GM21737 (cell line): ENCODE data around the gene STX10.

ENCODE experiments used
- ATAC-seq: cut with Tn5 transposase; IDR thresholded peaks from one replicate; pipeline ENCODE4 v1.9.1; 2021; ENCODE audit warnings: mild to moderate bottlenecking, moderate library complexity; ENCODE audit not compliant: unreplicated experiment

Gene STX10

GRCh38 chr19:13121551-13122274, 28.5 kb downstream of the STX10 start:
- no peak for ATAC-seq

DNA sequence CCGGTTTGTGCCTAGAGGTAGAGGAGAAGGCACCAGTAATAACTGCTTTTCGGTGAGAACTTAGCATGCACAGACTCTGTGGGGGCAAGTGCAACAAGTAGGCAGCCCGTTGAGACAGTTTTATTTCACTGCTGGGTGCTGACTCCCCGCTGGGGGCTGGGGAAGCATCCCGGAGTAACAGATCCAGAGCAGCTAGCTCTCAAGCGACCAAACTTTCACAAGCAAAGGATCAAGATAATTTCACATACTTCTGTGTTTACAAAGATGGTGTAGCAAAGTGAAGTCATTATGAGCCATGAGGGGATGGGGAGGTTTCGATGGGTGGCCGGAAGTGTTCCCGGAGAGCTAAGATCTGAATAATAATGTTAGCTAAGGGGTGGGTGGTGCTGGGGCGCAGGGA, 29.4 kb downstream of the STX10 start:
- ATAC-seq: no peak

GRCh38 chr19:13120031-13120430, 30.1 kb downstream of the STX10 start:
- no peak for ATAC-seq

DNA sequence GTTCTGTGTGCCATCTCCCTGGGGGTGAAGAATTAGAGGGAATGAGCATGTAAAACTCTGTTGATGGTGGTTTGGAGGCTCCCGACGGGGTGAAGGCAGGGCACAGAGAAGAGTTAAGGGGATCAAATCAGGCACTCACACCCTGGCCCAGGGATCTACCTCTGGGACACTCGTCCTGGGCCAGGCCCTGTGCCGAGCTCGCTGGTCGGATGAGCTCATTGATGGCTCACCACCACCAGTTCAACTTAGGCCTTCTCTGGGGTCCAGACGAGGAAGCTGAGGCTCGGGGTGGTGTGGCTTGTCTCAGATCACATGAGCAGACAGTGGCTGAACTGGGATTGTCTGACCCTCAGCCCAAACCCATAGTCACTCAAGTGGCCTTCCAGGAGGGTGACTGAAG, 30.5 kb downstream of the STX10 start:
- no peak for ATAC-seq

DNA sequence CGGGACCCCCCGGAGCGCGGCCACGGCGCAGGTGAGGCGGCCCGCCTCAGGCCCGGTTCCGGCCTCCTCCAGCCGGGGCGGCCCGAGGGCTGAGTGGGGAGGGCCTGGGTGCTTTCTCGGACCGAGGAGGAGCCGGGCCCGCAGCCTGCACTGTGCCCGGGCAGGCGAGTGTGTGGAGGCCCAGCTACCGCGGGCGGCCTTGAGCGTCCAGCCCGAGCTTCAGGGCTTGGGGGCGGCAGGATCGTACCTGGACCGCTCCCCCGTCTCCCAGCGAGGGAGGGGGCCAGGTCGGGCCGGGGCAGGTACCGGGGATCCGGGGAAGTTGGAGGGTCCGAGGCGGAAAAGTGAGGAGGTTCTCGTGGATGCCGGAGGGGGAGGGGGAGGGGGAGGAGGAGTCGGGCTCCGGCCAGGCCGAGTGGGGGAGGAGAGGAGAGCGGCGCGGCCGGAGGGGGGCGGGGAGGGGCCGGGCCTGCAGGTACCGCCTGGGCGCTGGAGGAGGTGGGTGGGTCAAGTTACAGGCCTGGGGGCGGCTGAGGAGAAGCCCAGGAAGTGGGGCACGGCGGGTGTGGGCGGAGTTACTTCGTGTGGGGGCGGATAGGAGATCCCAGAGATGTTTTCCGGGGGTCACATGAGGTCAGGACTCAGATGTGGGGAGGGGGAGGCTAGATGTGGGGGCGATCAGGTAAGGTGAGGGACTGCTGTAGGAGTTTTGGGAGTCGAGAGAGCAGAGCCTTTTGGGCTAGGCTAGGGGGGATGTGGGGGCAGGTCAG, 31.6 kb downstream of the STX10 start:
- no peak for ATAC-seq

DNA sequence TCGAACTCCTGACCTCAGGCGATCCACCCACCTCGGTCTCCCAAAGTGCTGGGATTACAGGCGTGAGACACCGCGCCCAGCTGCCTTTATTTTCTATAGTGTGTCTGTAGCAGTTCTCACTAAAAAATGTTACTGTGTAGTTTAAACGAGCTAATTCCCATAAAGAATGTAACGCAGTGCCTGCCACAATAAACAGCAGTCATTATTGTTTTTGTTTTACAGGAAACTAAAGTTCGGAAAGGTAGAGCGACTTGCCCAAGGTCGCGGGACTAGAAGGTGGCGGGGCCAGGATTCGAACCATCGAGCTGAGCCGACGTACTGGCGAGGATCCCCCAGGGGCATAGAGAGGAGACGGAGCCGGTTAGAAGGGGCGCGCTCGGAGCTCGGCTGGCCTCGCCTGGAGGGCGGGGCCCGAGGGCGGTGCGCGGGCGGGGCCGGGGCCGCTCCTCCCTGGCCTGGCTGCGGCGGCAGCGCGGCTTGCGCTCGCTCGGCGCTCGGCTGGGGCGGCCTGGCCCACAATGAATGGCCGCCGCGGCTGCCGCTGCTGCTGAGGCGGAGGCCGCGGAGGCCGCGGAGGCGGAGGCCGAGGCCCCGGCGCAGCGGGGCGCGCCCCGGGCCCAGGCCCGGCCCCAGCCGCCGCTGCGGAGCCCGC, 32.3 kb downstream of the STX10 start, which contains the start of gene NACC1:
Gene NACC1, plus strand, starts transcription at position 493 of the 652 bp plus-strand sequence. CDS start 16,944 bp downstream, outside the sequence.
- ATAC-seq: peak; percentile 66

DNA sequence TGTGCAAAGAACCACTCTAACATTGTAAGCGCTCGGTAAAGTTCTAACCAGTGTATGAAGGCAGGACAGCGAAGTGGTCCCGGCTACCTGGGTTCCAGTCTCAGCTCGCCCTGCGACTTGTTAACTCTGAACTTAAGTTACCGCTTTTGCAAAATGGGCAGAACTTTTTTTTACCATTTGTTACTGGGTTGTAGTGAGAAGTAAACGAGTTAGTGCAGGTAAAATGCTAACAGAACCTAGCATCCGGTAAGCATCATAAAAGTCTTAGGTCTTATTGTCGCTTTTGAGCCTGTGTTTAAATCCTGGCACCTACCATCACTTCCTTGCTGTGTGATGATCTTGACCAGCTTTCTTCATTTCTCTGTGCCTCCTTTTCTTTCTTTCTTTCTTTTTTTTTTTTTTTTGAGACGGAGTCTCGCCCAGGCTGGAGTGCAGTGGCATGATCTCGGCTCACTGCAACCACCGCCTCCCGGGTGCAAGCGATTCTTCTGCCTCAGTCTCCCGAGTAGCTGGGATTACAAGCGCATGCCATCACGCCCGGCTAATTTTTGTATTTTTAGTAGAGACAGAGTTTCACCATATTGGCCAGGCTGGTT, 32.9 kb downstream of the STX10 start:
- ATAC-seq: no peak

DNA sequence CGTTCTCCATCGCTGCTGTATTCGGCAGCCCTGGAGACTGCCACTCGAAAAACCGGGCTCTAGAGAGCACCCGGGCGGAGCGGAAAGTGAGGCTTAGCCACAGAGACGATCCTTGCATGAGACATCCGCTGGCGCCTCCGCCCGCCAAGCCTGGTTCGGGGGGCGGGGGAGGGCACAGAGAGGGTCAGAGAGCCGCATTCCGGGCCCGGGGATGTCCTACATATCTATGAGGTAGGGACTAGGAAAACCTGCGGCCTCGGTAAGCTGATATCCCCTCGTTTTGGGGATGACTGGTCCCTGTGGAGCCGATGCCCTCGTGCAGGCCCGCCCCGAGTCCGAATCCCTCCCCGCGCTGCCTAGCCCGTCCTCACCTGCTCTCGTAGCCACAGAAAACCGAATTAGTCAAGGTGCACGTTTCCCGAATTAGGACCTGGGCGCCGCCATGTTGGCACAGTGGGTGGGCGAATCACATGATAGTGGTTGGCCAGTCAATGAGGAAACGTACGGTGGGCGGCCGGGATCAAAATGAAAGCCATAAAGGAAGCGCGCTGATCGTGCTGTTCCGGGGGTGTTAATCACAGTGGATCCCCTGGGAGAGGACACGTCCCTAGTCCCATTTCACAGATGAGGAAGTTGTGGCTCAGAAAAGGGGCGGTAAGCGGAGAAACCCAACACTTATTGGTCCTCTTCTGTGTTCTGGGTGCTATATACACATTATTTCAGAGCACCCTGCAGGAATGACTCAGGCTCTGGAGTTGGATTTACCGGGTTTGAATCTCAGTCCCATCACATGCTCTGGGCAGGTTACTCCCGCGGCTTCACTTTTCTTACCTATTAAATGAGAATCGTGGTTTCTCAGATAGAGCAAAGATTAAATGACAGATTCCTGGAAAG, 33.6 kb downstream of the STX10 start, which contains the start of gene TRMT1:
Gene TRMT1, minus strand, starts transcription at position 459 of the 894 bp plus-strand sequence. Its CDS starts 341 bp downstream, at position 118.
- ATAC-seq: peak; percentile 47

DNA sequence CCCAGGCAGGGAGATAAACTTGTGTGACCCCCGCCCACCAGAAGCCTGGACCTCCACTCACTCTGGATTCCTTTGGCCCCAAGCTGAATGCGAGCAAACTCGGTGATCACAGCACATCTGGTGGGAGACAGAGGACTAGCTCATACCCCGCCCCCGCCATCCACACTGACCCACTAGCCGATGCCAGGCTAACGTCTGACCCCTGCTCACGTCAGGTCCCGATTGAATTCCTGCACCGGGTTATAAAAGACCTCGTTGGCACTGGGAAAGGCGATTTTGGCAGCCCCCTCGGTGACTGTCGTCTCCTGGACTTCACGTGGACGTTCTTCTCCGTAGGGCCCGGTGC, 34.3 kb downstream of the STX10 start:
- ATAC-seq: no peak

DNA sequence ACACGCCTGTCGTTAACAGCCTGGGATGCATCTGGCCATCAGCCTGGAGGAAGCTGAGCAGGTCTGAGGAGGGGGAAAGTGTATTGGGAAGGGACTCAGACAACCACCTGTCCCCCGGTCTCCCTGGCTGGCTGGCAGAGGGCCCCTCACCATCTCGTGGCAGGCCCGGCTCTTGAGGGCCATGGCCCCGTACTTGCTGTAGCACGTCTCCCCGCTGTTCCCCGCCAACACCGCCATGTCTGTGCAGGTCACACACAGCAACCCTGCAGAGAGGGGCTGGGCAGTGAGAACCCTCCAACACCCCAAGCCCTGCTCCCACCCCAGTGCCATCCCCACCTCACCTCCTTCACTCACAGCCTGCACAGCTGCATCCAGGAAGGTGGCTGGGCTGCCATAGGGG, 37.6 kb downstream of the STX10 start:
- ATAC-seq: no peak

- no peak for ATAC-seq
These were observed 40.0 kb downstream of the STX10 start for GRCh38 chr19:13110099-13110610.

DNA sequence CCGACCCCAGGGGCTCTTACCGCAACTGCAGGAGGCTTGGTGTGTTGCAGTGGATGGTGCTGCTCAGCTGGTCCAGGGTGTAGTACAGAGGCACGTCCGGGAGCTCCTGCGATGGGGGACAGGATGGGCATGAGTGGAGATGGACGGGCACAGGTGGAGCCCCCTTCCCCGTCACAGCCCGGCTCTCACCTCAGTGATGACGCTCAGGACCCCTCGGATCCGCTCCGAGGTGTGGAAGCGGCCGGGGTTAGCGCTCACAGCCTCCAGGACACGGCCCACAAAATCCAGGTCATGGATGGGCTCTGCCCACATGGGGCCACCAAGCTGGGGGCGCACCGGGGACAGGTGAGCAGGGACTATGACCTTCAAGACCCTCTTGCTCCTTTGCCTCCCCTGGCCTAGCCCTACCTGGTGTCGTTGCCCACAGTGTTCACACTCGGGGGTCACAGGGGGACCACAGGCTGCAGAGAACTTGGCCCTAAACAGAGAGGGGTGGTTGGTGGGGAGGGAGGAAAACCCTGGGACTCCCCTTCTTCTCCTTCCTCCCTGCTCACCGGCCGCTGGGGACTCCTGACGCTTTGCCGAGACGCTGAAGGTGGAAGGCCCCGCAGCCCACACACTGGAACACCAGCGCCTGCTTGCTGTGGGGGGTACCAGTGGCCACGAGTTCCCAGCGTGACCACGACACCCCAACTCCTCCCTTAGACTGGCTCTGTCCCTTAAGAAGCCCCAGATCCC, 40.6 kb downstream of the STX10 start:
- ATAC-seq: no peak

DNA sequence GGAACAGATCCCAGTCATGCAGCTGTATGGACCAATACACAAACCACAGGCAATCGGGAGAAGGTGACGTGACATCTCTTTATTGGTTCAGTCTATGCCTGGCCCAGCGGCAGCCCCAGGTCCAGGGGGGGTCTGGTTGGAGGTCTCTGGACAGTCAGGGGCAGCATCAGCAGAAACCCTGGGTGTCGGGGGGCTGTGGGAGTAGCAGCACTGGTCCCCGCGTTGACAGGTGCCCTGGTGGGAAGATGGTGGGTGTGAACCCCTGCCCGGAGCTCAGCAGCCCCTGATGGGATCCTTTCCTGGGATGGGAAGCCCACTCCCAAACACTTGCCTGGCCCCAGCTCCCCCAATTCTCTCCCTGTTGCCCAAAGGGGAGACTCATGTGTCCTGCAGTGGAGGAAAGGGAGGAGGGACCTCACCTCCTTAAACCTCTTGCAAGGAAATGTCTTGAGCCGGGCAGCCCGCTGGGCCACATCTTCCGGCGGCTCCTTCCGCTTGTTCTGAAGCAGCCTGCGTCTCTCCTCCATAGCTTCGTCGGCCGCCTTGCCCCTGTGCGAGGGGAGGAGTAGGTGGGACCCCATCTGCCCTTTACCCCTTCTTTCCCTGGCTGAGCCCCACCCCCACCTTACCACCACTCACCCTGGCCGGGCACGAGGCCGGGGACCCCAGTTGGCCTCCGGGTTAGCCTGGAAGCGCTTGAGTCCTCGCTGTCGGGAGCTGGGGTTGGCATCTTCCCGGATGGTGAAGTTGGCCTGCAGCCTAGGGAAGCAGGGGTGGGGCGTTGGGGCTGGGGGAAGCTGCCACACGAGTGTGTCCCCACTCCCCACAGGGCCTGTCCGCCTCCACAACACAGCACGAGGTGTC, 45.1 kb downstream of the STX10 start:
- no peak for ATAC-seq

DNA sequence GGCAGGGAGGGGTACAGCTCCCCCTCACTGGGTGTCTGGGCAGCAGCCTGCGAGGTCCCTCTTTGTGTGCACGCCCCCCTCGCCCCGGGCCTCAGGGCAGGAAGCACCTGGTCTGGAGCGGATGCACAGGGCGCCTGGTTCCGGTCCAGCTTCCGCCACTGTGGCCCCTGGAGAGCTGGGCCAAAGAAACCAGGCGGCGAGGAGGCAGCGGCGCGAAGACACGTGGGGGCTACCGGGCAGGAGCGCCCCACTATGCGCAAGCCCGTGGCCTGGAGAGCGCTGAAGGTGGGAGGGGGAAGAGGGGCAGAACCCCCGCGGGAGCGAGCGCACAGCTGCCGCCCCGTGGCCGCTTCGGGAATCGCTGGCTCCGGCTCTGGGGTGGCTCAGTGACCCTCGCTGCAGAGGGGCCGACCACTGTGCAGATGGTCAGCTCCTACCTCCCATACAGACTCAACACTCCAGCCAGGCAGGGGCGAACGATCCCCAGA, 45.8 kb downstream of the STX10 start:
- peak; percentile 34 for ATAC-seq

- no peak for ATAC-seq
These were observed 46.4 kb downstream of the STX10 start for GRCh38 chr19:13103581-13104359.

DNA sequence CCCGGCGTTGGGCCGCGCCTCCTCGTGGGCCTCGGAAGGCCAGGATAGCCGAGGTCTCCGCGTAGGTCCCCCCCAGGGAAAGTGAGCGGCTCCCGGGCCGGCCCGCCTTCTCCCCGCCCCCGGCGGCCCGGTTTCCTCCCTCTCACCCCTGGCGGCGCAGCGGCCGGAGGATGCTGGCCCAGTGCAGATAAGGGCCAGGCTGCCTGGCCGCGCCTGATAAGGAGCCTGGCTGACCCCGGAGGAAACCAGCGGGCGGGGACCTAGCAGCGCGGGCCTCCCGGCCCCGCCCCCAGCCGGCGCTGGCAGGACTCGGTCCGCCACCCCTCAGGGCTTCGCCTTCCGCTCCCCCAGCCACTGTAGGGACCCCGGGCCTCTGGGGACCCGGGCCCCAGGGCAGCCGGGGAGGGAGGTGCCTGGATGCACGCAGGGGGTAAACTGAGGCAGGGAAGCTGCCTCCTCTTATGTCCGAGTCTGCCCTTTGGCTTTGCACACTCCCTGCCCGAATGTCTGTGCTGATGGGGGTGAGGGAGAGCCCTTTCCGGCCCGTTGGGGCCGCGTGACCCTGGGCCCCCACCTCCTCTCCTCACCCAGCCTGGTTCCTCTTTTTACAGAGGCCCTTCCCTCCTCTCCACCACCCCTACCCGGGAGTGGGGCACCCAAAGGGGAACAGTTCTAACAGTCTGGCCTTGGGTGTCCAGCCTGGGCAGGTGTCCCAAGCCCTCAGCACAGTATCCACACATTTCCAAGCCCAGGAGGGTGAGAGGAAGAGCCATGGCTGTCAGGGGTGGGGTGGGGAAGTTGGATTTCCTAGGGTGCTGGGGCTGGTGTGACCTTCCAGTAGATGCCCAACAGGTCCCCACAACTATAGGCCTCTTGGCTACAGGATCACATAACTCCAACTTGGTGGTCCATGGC, 47.3 kb downstream of the STX10 start, which contains the start of gene LYL1:
Gene LYL1, minus strand, starts transcription at position 193 of the 915 bp plus-strand sequence. CDS start 1,687 bp downstream, outside the sequence.
- ATAC-seq: peak; percentile 37

GRCh38 chr19:13102416-13102665, 47.8 kb downstream of the STX10 start:
- ATAC-seq: no peak
